LNCAP (cell line): ENCODE measurements around the gene NEDD4.

ENCODE experiments used
- CTCF ChIP-seq: fragments of 450-650 bp; IDR thresholded peaks from 2 replicates; pipeline ENCODE4 v1.5.1; 2017; ENCODE audit warnings: mild to moderate bottlenecking

The NEDD4 gene

GRCh38 chr15:55861115-55861514 is 132.3 kb downstream of the NEDD4 start:
- no peak for TF ChIP-seq CTCF

GRCh38 chr15:55860468-55860867 is 132.9 kb downstream of the NEDD4 start:
- no peak for TF ChIP-seq CTCF

GRCh38 chr15:55859681-55860080 is 133.7 kb downstream of the NEDD4 start:
- no peak for TF ChIP-seq CTCF

- no peak for TF ChIP-seq CTCF
Observed at GRCh38 chr15:55858661-55859060, 134.8 kb downstream of the NEDD4 start.

GRCh38 chr15:55856506-55857164 is 136.8 kb downstream of the NEDD4 start:
- no peak for TF ChIP-seq CTCF

- TF ChIP-seq CTCF, result no peak
Observed at GRCh38 chr15:55853134-55853533, 140.3 kb downstream of the NEDD4 start.

- TF ChIP-seq CTCF, result peak; percentile 92
Observed at GRCh38 chr15:55846116-55846707, 147.2 kb downstream of the NEDD4 start.

GRCh38 chr15:55835866-55836265 is 157.5 kb downstream of the NEDD4 start:
- TF ChIP-seq CTCF, result no peak
